GM12878 (cell line): ENCODE results near the gene GTPBP4. TPM values are rescaled to one million over a fixed set of nuclear protein-coding genes. Genes with fewer than 3 reads are reported as not detected.

Experiments used
- CBFB ChIP-seq: IDR thresholded peaks from 2 replicates; pipeline ENCODE4 v1.6.1; 2016; ENCODE audit warnings: antibody characterized with exemption, low read depth
- CHD2 ChIP-seq: IDR thresholded peaks from 2 replicates; pipeline ENCODE4 v1.6.1; 2011; ENCODE audit warnings: low read depth, low read length, improper control_type of control experiment, borderline replicate concordance
- DPF2 ChIP-seq: fragments of 450-650 bp; IDR thresholded peaks from 2 replicates; pipeline ENCODE4 v1.6.1; 2017; ENCODE audit warnings: mild to moderate bottlenecking
- EGR1 ChIP-seq, 2 experiments: IDR thresholded peaks; 1 replicate in 1 of 2; 2 replicates in 1 of 2; pipeline ENCODE4 v1.6.1; 2011 to 2012; ENCODE audit warnings: low read depth in 2 of 2, low read length in 2 of 2, borderline replicate concordance in 1 of 2, mild to moderate bottlenecking in 1 of 2, moderate library complexity in 1 of 2
- EZH2 ChIP-seq: IDR thresholded peaks from 2 replicates; pipeline ENCODE4 v1.6.1; 2012; ENCODE audit warnings: low read depth, mild to moderate bottlenecking, control low read depth, inconsistent platforms, low read length, borderline replicate concordance; ENCODE audit not compliant: control insufficient read depth
- HDAC6 ChIP-seq: fragments of 200-600 bp; sonication (generic); IDR thresholded peaks from one replicate; pipeline ENCODE4 v1.8.0; 2017; ENCODE audit warnings: antibody characterized with exemption; ENCODE audit not compliant: unreplicated experiment
- MEF2A ChIP-seq: IDR thresholded peaks from 2 replicates; pipeline ENCODE4 v1.6.1; 2011; ENCODE audit warnings: low read depth, mild to moderate bottlenecking, low read length, moderate library complexity; ENCODE audit not compliant: insufficient read depth
- MEF2B ChIP-seq: fragments of 450-650 bp; IDR thresholded peaks from 2 replicates; pipeline ENCODE4 v1.6.1; 2018; ENCODE audit warnings: mild to moderate bottlenecking, moderate library complexity; ENCODE audit not compliant: partially characterized antibody, poor library complexity, severe bottlenecking
- MXI1 ChIP-seq: fragments of 150-350 bp; IDR thresholded peaks from 2 replicates; pipeline ENCODE4 v1.6.1; 2011; ENCODE audit warnings: low read depth, mild to moderate bottlenecking, inconsistent platforms, low read length, improper control_type of control experiment
- MYB ChIP-seq: fragments of 150-350 bp; IDR thresholded peaks from 2 replicates; pipeline ENCODE4 v1.6.1; 2014; ENCODE audit warnings: mild to moderate bottlenecking, low read depth, low read length, borderline replicate concordance
- NBN ChIP-seq: fragments of 450-650 bp; IDR thresholded peaks from 2 replicates; pipeline ENCODE4 v1.6.1; 2016
- NFXL1 ChIP-seq: fragments of 450-650 bp; IDR thresholded peaks from 2 replicates; pipeline ENCODE4 v1.6.1; 2017; ENCODE audit warnings: antibody characterized with exemption, mild to moderate bottlenecking, borderline replicate concordance
- NFYB ChIP-seq: IDR thresholded peaks from 2 replicates; pipeline ENCODE4 v1.6.1; 2011; ENCODE audit warnings: low read depth, mild to moderate bottlenecking, low read length, improper control_type of control experiment, moderate library complexity; ENCODE audit not compliant: insufficient read depth
- NR2C1 ChIP-seq: fragments of 450-650 bp; IDR thresholded peaks from 2 replicates; pipeline ENCODE4 v1.6.1; 2017; ENCODE audit warnings: antibody characterized with exemption, mild to moderate bottlenecking, moderate library complexity
- NR2F1 ChIP-seq: fragments of 450-650 bp; conservative IDR thresholded peaks from 2 replicates; pipeline ENCODE4 v1.6.1; 2017; ENCODE audit warnings: mild to moderate bottlenecking
- NRF1 ChIP-seq: conservative IDR thresholded peaks from 2 replicates; pipeline ENCODE4 v1.6.1; 2011; ENCODE audit warnings: mild to moderate bottlenecking, low read depth, low read length, improper control_type of control experiment
- POLR2AphosphoS5 ChIP-seq: IDR thresholded peaks from 2 replicates; pipeline ENCODE4 v1.6.1; 2011; ENCODE audit warnings: mild to moderate bottlenecking, low read length, inconsistent platforms
- RBBP5 ChIP-seq: fragments of 200-600 bp; sonication (generic); conservative IDR thresholded peaks from 2 replicates; pipeline ENCODE4 v1.6.1; 2016
- SIN3A ChIP-seq: IDR thresholded peaks from 2 replicates; pipeline ENCODE4 v1.6.1; 2012; ENCODE audit warnings: low read depth, low read length, improper control_type of control experiment
- SREBF1 ChIP-seq: IDR thresholded peaks from 2 replicates; pipeline ENCODE4 v1.6.1; 2012; ENCODE audit warnings: mild to moderate bottlenecking, low read length
- SRF ChIP-seq, 2 experiments: IDR thresholded peaks; 2 replicates each; pipeline ENCODE4 v1.6.1; 2011; ENCODE audit warnings: low read depth in 2 of 2, low read length in 2 of 2, mild to moderate bottlenecking in 1 of 2, moderate library complexity in 1 of 2
- TCF12 ChIP-seq: IDR thresholded peaks from 2 replicates; pipeline ENCODE4 v1.6.1; 2011; ENCODE audit warnings: low read depth, mild to moderate bottlenecking, low read length
- YY1 ChIP-seq: IDR thresholded peaks from 2 replicates; pipeline ENCODE4 v1.6.1; 2011; ENCODE audit warnings: low read depth, mild to moderate bottlenecking, low read length
- ZNF207 ChIP-seq: fragments of 450-650 bp; IDR thresholded peaks from 2 replicates; pipeline ENCODE4 v1.6.1; 2014; ENCODE audit warnings: antibody characterized with exemption, mild to moderate bottlenecking, borderline replicate concordance
- polyA plus RNA-seq, 11 experiments: library from polyadenylated mRNA; depleted of rRNA in 4 of 11; unstranded in 6 of 11; stranded (reverse) in 5 of 11; fragments of >200 nt; fragmentation: Nextera tagmentation in 4 of 11; fragmentation: Illumina TruSeq in 1 of 11; extraction: Ambion mirVana in 4 of 11; extraction: Trizol in 1 of 11; gene quantifications; 1 replicate in 1 of 11; 2 replicates in 10 of 11; pipeline versions ENCODE4 v1.2.1 to v1.2.3, GENCODE V29; 2011 to 2016; ENCODE audit warnings: inconsistent platforms in 2 of 11, missing spikeins in 2 of 11, low read depth in 1 of 11
- total RNA-seq, 4 experiments: library from RNA; depleted of rRNA in 3 of 4; stranded (reverse); fragments of >200 nt in 3 of 4; fragmentation: Illumina TruSeq in 1 of 4; extraction: Trizol in 1 of 4; gene quantifications; 2 replicates each; pipeline versions ENCODE4 v1.2.1 to v1.2.3, GENCODE V29; 2013 to 2021
- TF ChIP-seq, protein P1 (sequence below): IDR thresholded peaks from 2 replicates; pipeline ENCODE4 v1.6.1; 2012; ENCODE audit warnings: low read depth, low read length, improper control_type of control experiment
- TF ChIP-seq, protein P2 (sequence below): fragments of 150-350 bp; IDR thresholded peaks from 2 replicates; pipeline ENCODE4 v1.6.1; 2016; ENCODE audit warnings: low read depth, low read length
- TF ChIP-seq, protein P3 (sequence below): fragments of 450-650 bp; IDR thresholded peaks from 2 replicates; pipeline ENCODE4 v1.6.1; 2017; ENCODE audit warnings: low read depth, mild to moderate bottlenecking, moderate library complexity

The GTPBP4 gene
- total and polyA plus RNA-seq, 10 of the 15 experiments (the other 5 are each of a cell fraction or from before 2014, with no cell fraction given) = 58.5 to 118 (median 71.4) TPM

- TF ChIP-seq SRF (IDR thresholded peaks at IDR 0.05; ENCODE audit: low read depth in 2 of 2, low read length in 2 of 2) = peak in 1 of 2 experiments; percentile 8; a peak in 1 of 4 replicates
- peak; percentile 9; the same call in 1 of the 2 replicates for TF ChIP-seq NRF1
- no peak for TF ChIP-seq EZH2
- peak; percentile 72 for TF ChIP-seq NR2C1
- TF ChIP-seq, protein P1, sequence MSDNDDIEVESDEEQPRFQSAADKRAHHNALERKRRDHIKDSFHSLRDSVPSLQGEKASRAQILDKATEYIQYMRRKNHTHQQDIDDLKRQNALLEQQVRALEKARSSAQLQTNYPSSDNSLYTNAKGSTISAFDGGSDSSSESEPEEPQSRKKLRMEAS = peak; percentile 72
- TF ChIP-seq TCF12 = peak; percentile 58; the same call in 1 of the 2 replicates
- peak; percentile 22; the same call in 1 of the 2 replicates for TF ChIP-seq ZNF207
- peak; percentile 71; the same call in 1 of the 2 replicates for TF ChIP-seq NBN
- TF ChIP-seq CHD2 = peak; percentile 76
- TF ChIP-seq MEF2A = 0 out of 2 replicates have a peak, but pooled peaks have one; percentile 33
- peak; percentile 94 for TF ChIP-seq NR2F1
- peak; percentile 93 for TF ChIP-seq NFYB
- TF ChIP-seq, protein P2, sequence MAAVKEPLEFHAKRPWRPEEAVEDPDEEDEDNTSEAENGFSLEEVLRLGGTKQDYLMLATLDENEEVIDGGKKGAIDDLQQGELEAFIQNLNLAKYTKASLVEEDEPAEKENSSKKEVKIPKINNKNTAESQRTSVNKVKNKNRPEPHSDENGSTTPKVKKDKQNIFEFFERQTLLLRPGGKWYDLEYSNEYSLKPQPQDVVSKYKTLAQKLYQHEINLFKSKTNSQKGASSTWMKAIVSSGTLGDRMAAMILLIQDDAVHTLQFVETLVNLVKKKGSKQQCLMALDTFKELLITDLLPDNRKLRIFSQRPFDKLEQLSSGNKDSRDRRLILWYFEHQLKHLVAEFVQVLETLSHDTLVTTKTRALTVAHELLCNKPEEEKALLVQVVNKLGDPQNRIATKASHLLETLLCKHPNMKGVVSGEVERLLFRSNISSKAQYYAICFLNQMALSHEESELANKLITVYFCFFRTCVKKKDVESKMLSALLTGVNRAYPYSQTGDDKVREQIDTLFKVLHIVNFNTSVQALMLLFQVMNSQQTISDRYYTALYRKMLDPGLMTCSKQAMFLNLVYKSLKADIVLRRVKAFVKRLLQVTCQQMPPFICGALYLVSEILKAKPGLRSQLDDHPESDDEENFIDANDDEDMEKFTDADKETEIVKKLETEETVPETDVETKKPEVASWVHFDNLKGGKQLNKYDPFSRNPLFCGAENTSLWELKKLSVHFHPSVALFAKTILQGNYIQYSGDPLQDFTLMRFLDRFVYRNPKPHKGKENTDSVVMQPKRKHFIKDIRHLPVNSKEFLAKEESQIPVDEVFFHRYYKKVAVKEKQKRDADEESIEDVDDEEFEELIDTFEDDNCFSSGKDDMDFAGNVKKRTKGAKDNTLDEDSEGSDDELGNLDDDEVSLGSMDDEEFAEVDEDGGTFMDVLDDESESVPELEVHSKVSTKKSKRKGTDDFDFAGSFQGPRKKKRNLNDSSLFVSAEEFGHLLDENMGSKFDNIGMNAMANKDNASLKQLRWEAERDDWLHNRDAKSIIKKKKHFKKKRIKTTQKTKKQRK = no peak
- TF ChIP-seq MXI1 = peak; percentile 74
- TF ChIP-seq RBBP5 = no peak
- peak; percentile 96 for TF ChIP-seq POLR2AphosphoS5
- no peak; a peak in 1 of 3 replicates for TF ChIP-seq EGR1 (IDR thresholded peaks at IDR 0.05; ENCODE audit: borderline replicate concordance in 1 of 2, low read depth in 2 of 2, low read length in 2 of 2)
- TF ChIP-seq MYB = 0 out of 2 replicates have a peak, but pooled peaks have one; percentile 20
- TF ChIP-seq DPF2 = peak; percentile 74; the same call in 1 of the 2 replicates
- TF ChIP-seq SIN3A = peak; percentile 65
- peak; percentile 78; the same call in 1 of the 2 replicates for TF ChIP-seq SREBF1
- TF ChIP-seq MEF2B = peak; percentile 100
- TF ChIP-seq, protein P3, sequence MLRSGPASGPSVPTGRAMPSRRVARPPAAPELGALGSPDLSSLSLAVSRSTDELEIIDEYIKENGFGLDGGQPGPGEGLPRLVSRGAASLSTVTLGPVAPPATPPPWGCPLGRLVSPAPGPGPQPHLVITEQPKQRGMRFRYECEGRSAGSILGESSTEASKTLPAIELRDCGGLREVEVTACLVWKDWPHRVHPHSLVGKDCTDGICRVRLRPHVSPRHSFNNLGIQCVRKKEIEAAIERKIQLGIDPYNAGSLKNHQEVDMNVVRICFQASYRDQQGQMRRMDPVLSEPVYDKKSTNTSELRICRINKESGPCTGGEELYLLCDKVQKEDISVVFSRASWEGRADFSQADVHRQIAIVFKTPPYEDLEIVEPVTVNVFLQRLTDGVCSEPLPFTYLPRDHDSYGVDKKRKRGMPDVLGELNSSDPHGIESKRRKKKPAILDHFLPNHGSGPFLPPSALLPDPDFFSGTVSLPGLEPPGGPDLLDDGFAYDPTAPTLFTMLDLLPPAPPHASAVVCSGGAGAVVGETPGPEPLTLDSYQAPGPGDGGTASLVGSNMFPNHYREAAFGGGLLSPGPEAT = peak; percentile 60; the same call in 1 of the 2 replicates
- peak; percentile 92 for TF ChIP-seq HDAC6
- no peak for TF ChIP-seq NFXL1
- peak; percentile 84 for TF ChIP-seq YY1
- TF ChIP-seq CBFB = peak; percentile 78; the same call in 1 of the 2 replicates
These were observed 60.6 kb downstream of the GTPBP4 start, which contains the start of gene IDI1 (continued) for GRCh38 chr10:1048732-1049424.
